Left kidney (tissue), 2 donors: ENCODE measurements around the gene ANK3. TPM values are rescaled to one million over a fixed set of nuclear protein-coding genes. Genes with fewer than 3 reads are reported as not detected.

Experiments used
- DNase-seq: peaks from one replicate; pipeline ENCODE4 v3.0.0-alpha.2; 2013
- polyA plus RNA-seq: library from polyadenylated mRNA; unstranded; fragments of 120-200 nt; gene quantifications from one replicate; pipeline ENCODE4 v1.2.1, GENCODE V29; 2013; ENCODE audit not compliant: insufficient read length

ANK3 gene
- polyA plus RNA-seq, 1 donor = 172 TPM

DNA sequence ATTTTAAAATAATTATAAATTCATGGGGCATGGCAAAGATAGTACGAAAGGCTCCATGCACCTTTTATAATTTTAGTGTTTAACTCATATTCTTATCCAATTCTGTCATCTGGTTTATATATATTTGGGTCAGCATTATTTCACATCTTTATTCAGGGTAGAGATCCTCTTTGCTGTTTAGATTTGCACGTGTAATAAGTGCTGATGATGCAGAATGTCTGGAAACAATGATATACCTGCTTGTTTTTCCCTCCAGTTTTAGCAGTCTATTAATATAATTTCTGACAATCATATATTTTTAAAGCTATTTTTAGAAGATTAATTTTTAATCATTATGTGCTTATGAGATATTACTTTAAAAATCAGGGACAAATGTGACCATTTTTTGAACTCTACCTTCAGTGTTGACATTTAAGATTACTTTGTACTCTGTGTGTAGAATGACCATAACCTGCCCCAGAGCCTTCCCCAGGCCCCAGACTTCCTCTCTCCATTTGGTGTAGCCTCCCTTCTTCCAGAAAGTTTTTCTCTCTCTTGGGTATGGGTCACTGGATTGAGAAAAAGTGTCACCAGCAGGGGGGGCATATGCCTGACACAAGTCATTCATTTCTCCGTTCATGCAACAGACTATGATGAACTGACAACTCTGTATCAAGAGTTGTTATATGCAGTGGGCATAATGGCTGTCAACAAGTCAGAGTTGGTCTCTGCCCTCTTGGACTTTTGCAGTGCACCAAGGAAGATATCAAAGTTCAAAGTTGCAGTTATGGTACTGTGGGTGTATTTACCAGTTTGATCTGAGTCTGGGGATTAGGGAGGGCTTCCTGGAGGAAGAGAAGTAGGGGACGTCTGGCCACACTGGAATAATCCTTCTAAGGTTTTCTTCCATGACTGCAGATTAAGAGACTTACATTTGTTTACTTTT, 290.7 kb downstream of the ANK3 start:
- no peak for DNase-seq

GRCh38 chr10:60096761-60097513, 292.7 kb downstream of the ANK3 start:
- DNase-seq = no peak

GRCh38 chr10:60093317-60093716, 296.4 kb downstream of the ANK3 start:
- DNase-seq = no peak

DNA sequence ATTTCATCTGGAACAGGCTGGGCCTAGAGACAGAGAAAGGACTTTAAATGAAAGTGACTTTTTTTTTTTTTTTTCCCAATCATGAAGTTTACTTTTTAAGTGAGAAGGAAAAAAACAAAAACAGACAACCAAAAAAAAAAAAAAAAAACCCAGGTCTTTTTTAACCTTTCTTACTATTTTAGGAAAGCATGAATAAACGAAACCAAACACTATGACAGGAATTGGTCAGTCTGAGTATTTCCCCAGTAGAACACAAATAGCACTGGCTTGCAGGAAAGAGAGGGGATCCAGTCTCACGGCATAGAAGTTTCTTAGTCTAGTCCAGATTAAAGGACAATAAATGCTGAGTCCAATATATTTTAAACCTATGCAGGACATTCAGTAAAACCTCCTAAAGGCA, 302.8 kb downstream of the ANK3 start:
- DNase-seq = no peak

DNA sequence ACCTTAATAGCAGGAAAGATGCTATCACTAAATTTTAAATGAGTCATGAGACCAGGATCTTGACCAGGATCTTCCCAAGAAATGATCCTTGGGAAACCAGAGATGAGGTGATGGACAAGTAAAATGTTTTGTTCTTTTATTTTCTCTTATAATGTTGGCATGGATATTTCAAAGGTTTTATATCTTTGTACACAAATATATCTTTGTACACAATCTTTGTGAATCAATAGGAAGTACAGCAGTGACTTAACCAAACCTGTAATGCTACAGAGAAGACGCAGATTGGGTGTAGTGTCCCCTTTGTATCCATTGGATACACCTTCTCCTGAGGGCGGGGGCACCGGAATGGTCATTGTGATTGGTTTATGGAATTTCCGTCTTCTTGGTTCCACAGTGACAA, 303.3 kb downstream of the ANK3 start:
- DNase-seq = no peak

- DNase-seq = no peak
Observed at GRCh38 chr10:60082744-60083344, 306.8 kb downstream of the ANK3 start.

- no peak for DNase-seq
Observed at GRCh38 chr10:60082341-60082740, 307.3 kb downstream of the ANK3 start.

GRCh38 chr10:60073781-60074656, 315.7 kb downstream of the ANK3 start:
- no peak for DNase-seq

GRCh38 chr10:60073397-60073780, 316.3 kb downstream of the ANK3 start:
- DNase-seq = no peak

DNA sequence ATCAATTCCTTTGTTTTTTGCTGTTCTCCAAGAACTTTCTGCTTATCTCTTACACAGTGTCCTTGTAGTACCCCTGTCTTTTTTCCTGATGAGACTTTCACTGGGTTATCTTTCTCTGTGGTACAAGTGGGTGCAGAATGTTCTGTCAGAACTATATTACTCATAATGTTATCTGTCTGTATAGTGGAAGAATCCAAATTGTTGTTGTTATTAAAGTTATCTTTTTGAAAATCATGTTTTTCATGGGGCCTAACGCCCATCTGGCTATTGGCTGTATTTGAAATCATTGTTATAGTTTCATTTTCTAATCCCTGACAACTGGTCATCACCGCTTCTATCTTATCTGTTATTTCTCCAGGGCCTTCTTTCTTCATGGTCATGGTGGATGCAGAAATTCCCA, 320.4 kb downstream of the ANK3 start:
- DNase-seq = no peak

- no peak for DNase-seq
Observed at GRCh38 chr10:60050366-60050765, 339.3 kb downstream of the ANK3 start.

DNA sequence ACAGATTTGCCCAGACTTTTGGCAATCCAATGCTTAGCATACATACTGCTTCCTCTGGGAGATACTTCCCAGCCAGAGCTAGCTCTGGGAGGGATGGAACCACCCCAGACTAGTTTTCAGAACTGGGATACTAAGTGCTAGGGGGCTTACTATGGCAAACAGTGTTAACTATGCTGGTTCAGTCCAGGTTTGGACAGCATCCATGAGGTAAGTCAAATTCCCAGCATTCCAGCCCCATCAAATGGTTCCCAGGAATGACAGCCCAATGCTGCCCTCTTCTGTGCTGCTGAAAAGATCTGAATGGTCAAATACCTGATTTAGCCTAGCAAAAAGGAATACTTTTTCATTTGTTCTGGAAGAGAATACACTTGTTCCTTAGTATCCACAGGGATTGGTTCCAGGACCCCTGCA, 341.6 kb downstream of the ANK3 start:
- peak; percentile 20 for DNase-seq

GRCh38 chr10:60045571-60045970, 344.1 kb downstream of the ANK3 start:
- no peak for DNase-seq

GRCh38 chr10:60044971-60045370, 344.7 kb downstream of the ANK3 start:
- DNase-seq = no peak

- no peak for DNase-seq
Observed at GRCh38 chr10:60044242-60044641, 345.4 kb downstream of the ANK3 start.

- no peak for DNase-seq
Observed at GRCh38 chr10:60043561-60044241, 346.0 kb downstream of the ANK3 start.

GRCh38 chr10:60042914-60043313, 346.8 kb downstream of the ANK3 start:
- DNase-seq = no peak

DNA sequence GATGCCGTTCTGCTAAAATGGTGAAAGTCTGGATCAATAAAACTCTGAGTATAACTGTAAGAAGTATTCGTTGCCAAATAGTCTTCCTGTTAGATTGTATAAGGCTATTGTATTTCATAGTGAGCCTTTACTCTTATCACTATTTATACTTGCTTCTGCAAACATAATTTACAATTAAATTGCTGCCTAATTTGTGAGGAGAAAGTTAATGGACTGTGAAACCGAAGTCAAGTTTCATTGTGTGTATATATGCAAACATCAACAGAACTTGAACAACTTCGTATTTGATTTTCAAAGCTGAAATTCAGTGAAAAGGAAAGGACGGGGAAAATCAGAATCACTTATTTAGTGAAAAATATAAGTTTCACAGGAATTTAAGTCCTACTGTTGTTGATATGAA, 347.4 kb downstream of the ANK3 start:
- no peak for DNase-seq

DNA sequence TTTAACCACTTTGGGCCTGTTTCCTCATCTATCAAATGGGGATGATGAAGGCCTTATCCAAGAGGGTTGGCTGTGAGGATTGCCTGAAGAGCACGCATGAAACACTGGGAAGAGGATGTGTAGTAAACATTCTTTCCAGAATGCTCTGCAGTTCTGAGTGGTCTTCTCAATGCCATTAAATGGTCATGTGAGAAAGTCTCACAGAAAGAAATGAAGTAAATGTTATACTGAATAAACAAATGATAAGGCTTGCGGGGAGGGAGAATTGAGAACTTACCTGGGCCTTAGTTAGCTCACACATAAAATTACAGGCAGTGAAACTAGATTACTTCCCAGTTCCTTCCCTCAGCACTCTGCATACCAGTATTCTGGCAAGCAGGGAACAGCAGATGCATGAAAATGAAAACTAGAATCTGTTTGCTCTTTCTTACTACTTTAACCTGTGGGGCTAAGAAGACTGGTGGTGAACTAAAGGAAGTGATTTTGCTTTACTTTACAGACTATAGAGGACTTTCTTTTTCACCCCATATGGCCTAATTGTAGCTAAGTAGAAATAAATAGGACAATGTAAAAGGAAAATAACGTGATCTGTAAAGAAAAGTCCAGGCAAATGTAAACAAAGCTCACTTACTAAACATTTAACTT, 348.1 kb downstream of the ANK3 start:
- DNase-seq = no peak

DNA sequence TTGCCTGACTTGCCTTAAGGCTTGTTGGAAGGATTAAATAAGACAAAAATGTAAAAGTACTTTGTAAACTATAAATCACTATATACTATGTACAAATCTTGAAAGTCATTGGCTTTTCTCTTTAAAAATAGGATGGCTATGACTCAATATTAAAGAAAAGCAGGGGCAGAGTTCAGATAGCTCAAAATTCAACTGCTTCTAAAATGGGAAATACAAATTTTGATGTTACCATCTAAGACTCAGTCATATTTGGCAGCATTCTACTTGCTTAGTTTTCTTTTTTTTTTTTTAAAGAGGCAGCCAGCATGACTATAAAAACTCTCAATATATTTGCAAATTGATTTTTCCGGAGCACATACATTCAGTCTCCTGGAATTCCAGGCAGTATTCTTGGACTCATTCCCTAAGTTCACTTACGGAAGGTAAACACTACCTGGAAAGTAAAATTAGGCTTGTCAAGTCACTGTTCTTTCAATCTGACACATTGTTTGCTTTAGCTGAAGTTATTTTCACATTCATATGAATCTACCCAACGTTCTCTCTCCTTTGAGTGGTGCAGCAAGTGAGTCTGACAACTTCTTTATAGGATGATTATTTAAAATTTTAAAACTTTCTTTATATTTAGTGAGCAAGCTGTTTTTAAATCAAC, 349.5 kb downstream of the ANK3 start:
- no peak for DNase-seq
